ENCODE results near the gene ZIC2. TPM values are rescaled to one million over a fixed set of nuclear protein-coding genes. Genes with fewer than 3 reads are reported as not detected.

ZIC2 gene
- total and polyA plus RNA-seq, 2 of the 4 experiments (the other 2 are of a cell fraction): not detected

DNA sequence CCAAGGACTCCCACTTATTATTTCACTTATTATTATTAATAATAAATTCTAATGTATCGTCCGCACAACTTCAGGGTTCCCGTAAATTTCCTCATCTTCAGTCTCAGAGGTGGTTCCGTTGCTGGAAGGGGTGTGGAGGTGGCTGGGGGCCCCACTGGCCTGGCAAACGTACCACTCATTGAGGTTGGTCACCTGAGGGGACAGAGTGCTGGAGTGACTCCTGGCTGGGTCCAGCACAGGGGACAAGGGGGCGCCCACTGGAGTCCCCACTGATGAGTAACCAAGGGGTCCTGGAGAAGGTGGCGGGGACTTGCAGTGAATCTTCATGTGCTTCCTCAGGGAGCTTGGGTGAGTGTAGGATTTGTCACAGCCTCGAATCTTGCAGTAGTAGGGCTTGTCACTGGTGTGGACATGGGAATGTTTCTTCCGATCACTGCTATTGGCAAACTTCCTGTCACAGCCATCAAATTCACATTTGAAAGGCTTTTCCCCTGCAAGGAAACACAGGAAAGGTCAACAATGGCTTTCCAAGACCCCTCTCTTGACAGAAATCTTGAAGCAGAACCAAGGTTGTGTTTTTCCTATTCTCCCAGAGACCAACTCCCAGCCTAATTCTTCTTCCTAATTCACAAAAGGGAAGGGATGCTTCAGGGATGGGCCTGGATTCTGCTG lies 16.1 kb upstream of the ZIC2 start:
- Histone ChIP-seq H3K23ac (ENCODE audit: low read depth, low read length) (no peak overlapping the region), H3K4me3 (ENCODE audit: insufficient read depth, low read depth, low read length) (no peak overlapping the region), H2AK9ac (replicated peaks; ENCODE audit: low read depth, low read length, poor library complexity) (no peak overlapping the region), H3K4me1 (ENCODE audit: control insufficient read depth, insufficient read depth, low read length) (peaks cover 2% of the 10 kb centered on the region; the same call in 1 of the 2 replicates), H3K36me3 (ENCODE audit: control insufficient read depth, insufficient read depth, low read length) (no peaks in the 10 kb centered on the region), H2BK15ac (ENCODE audit: low read depth, low read length) (no peak overlapping the region), H2BK5ac (ENCODE audit: low read depth, low read length, poor library complexity, severe bottlenecking) (no peak overlapping the region), H3K9me3 (ENCODE audit: control insufficient read depth, insufficient read depth, low read length) (peaks cover 11% of the 10 kb centered on the region), H2BK120ac (ENCODE audit: low read depth, low read length) (no peak overlapping the region), H3K18ac (ENCODE audit: low read depth, low read length) (no peak overlapping the region), H3K9me1 (ENCODE audit: insufficient read depth, low read length) (no peaks in the 10 kb centered on the region), H2BK20ac (ENCODE audit: low read depth, low read length) (no peak overlapping the region), H3K9ac (ENCODE audit: low read depth, low read length) (no peak overlapping the region), H3K14ac (replicated peaks; ENCODE audit: low read depth, low read length) (no peak overlapping the region), H4K5ac (ENCODE audit: low read depth, low read length) (no peak overlapping the region), H3K27me3 (ENCODE audit: control insufficient read depth, insufficient read depth, low read length) (peaks cover 80% of the 10 kb centered on the region), H4K20me1 (ENCODE audit: insufficient read depth, low read length) (no peaks in the 10 kb centered on the region; the same call in 1 of the 2 replicates), H2AK5ac (ENCODE audit: low read depth, low read length) (no peak overlapping the region), H3K56ac (ENCODE audit: extremely low read depth, insufficient read depth, low read length) (no peak overlapping the region), H2AFZ (replicated peaks; ENCODE audit: low read length, poor library complexity) (no peak overlapping the region), H3K4me2 (ENCODE audit: low read depth, low read length) (no peak overlapping the region), H4K8ac (ENCODE audit: low read depth in 2 of 2, low read length in 2 of 2) (no peak overlapping the region), H3K4ac (ENCODE audit: low read depth, low read length) (no peak overlapping the region), H3K27ac (ENCODE audit: insufficient read depth, low read length) (no peak overlapping the region), H4K91ac (ENCODE audit: insufficient read depth, low read depth, low read length) (no peak overlapping the region), H3K79me1 (ENCODE audit: low read depth in 1 of 2, low read length in 2 of 2) (no peaks in the 10 kb centered on the region)
- in situ Hi-C loops (cut with MboI; ENCODE audit: low sequenced_read_pairs): no loop called here
- CTCF ChIA-PET: no interaction called here
- TF ChIP-seq RAD21 (IDR thresholded peaks at IDR 0.05; ENCODE audit: low read length): no peak
- TF ChIP-seq CEBPB (IDR thresholded peaks at IDR 0.05; ENCODE audit: low read depth, low read length): no peak
- no peak for TF ChIP-seq RCOR1 (IDR thresholded peaks at IDR 0.05; ENCODE audit: insufficient replicate concordance, low read length)
- DNase-seq: no peak
- dilution Hi-C loops (cut with HindIII; ENCODE audit: low sequenced_read_pairs, unreplicated experiment): no loop called here
- 100% methylated on average over 1 of the region's 9 CpGs; no CpG with 5 or more reads in 1 of the 2 experiments for WGBS, 2 experiments (ENCODE audit: extremely low coverage in 2 of 2, insufficient read length in 1 of 2)
- no TSS peak for BruUV-seq (replicated peaks)
- intact Hi-C loops (cut with micrococcal nuclease): no loop called here
- no peak for ATAC-seq (ENCODE audit: low read depth)
- POLR2A ChIA-PET (ENCODE audit: unreplicated experiment): no interaction called here

Measured in IMR-90 (cell line).